Ishikawa (cell line): ENCODE measurements around the gene ACO1.

ENCODE experiments used
- CEBPB ChIP-seq: IDR thresholded peaks from 2 replicates; pipeline ENCODE4 v1.6.1; 2012
- CREB1 ChIP-seq: IDR thresholded peaks from 2 replicates; pipeline ENCODE4 v1.6.1; 2012; ENCODE audit warnings: low read depth
- EGR1 ChIP-seq: IDR thresholded peaks from 2 replicates; pipeline ENCODE4 v1.6.1; 2012
- EP300 ChIP-seq: IDR thresholded peaks from 2 replicates; pipeline ENCODE4 v1.6.1; 2012; ENCODE audit warnings: borderline replicate concordance
- FOXM1 ChIP-seq: IDR thresholded peaks from 2 replicates; pipeline ENCODE4 v1.6.1; 2012; ENCODE audit warnings: low read depth, borderline replicate concordance
- NFIC ChIP-seq: IDR thresholded peaks from 2 replicates; pipeline ENCODE4 v1.6.1; 2012
- RAD21 ChIP-seq: IDR thresholded peaks from 2 replicates; pipeline ENCODE4 v1.6.1; 2012; ENCODE audit warnings: low read depth
- TAF1 ChIP-seq: IDR thresholded peaks from 2 replicates; pipeline ENCODE4 v1.6.1; 2012; ENCODE audit warnings: low read depth, mild to moderate bottlenecking
- TCF12 ChIP-seq: IDR thresholded peaks from 2 replicates; pipeline ENCODE4 v1.6.1; 2012; ENCODE audit warnings: low read depth
- TEAD4 ChIP-seq: IDR thresholded peaks from 2 replicates; pipeline ENCODE4 v1.6.1; 2012
- YY1 ChIP-seq: IDR thresholded peaks from 2 replicates; pipeline ENCODE4 v1.6.1; 2012; ENCODE audit warnings: low read depth
- ZBTB7A ChIP-seq: IDR thresholded peaks from 2 replicates; pipeline ENCODE4 v1.6.1; 2012; ENCODE audit warnings: low read depth
- TF ChIP-seq, protein P1 (sequence below): IDR thresholded peaks from 2 replicates; pipeline ENCODE4 v1.6.1; 2012
- TF ChIP-seq, protein P2 (sequence below): IDR thresholded peaks from 2 replicates; pipeline ENCODE4 v1.6.1; 2012; ENCODE audit warnings: low read depth, mild to moderate bottlenecking
- TF ChIP-seq, protein P3 (sequence below): IDR thresholded peaks from 2 replicates; pipeline ENCODE4 v1.6.1; 2012

Gene ACO1

GRCh38 chr9:32384364-32385151 is at the start of gene ACO1:
ACO1 (plus strand) TSS chr9:32384643; CDS start chr9:32405507, 20,864 bp downstream.
- TF ChIP-seq, protein P1, sequence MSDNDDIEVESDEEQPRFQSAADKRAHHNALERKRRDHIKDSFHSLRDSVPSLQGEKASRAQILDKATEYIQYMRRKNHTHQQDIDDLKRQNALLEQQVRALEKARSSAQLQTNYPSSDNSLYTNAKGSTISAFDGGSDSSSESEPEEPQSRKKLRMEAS, result peak; percentile 32
- peak; percentile 82 for TF ChIP-seq EGR1
- no peak for TF ChIP-seq FOXM1
- TF ChIP-seq ZBTB7A, result 0 out of 2 replicates have a peak, but pooled peaks have one; percentile 5
- peak; percentile 33 for TF ChIP-seq TAF1

GRCh38 chr9:32334916-32335895 is 49.2 kb upstream of the ACO1 start:
- TF ChIP-seq, protein P2, sequence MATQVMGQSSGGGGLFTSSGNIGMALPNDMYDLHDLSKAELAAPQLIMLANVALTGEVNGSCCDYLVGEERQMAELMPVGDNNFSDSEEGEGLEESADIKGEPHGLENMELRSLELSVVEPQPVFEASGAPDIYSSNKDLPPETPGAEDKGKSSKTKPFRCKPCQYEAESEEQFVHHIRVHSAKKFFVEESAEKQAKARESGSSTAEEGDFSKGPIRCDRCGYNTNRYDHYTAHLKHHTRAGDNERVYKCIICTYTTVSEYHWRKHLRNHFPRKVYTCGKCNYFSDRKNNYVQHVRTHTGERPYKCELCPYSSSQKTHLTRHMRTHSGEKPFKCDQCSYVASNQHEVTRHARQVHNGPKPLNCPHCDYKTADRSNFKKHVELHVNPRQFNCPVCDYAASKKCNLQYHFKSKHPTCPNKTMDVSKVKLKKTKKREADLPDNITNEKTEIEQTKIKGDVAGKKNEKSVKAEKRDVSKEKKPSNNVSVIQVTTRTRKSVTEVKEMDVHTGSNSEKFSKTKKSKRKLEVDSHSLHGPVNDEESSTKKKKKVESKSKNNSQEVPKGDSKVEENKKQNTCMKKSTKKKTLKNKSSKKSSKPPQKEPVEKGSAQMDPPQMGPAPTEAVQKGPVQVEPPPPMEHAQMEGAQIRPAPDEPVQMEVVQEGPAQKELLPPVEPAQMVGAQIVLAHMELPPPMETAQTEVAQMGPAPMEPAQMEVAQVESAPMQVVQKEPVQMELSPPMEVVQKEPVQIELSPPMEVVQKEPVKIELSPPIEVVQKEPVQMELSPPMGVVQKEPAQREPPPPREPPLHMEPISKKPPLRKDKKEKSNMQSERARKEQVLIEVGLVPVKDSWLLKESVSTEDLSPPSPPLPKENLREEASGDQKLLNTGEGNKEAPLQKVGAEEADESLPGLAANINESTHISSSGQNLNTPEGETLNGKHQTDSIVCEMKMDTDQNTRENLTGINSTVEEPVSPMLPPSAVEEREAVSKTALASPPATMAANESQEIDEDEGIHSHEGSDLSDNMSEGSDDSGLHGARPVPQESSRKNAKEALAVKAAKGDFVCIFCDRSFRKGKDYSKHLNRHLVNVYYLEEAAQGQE, result no peak
- TF ChIP-seq NFIC (no peak), EP300 (no peak), YY1 (no peak), TEAD4 (no peak), FOXM1 (no peak), ZBTB7A (no peak)
- TF ChIP-seq, protein P1, result no peak
- TF ChIP-seq, protein P3, sequence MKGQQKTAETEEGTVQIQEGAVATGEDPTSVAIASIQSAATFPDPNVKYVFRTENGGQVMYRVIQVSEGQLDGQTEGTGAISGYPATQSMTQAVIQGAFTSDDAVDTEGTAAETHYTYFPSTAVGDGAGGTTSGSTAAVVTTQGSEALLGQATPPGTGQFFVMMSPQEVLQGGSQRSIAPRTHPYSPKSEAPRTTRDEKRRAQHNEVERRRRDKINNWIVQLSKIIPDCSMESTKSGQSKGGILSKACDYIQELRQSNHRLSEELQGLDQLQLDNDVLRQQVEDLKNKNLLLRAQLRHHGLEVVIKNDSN, result no peak

- TF ChIP-seq CREB1, result no peak
- no peak for TF ChIP-seq TCF12
- no peak for TF ChIP-seq RAD21
- no peak for TF ChIP-seq CEBPB
- TF ChIP-seq ZBTB7A, result no peak
- TF ChIP-seq, protein P2, result no peak
Measured at GRCh38 chr9:32339424-32339823, 45.0 kb upstream of the ACO1 start.

DNA sequence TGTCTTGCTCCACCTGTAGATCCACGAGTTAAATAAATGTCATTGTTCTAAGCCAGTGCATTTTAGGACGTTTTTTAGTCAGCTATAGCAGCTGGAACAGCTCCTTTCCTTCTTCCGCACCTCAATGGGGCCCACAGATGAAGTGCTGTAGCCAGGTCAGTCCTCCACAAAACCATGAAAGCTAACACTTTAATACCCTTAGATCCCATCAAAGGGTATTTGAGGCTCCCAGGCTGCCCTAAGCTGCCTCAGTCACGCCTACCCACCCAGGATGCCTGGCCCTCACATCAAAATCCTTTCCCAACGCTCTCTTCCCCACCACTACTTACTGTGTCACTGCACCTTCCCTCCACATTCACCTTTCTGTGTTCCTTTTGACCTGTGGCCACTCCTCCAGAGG is 44.1 kb upstream of the ACO1 start:
- TF ChIP-seq RAD21 (no peak), TAF1 (no peak), TEAD4 (no peak), CEBPB (no peak), TCF12 (no peak), EP300 (no peak), EGR1 (no peak)
- TF ChIP-seq, protein P3, result no peak

DNA sequence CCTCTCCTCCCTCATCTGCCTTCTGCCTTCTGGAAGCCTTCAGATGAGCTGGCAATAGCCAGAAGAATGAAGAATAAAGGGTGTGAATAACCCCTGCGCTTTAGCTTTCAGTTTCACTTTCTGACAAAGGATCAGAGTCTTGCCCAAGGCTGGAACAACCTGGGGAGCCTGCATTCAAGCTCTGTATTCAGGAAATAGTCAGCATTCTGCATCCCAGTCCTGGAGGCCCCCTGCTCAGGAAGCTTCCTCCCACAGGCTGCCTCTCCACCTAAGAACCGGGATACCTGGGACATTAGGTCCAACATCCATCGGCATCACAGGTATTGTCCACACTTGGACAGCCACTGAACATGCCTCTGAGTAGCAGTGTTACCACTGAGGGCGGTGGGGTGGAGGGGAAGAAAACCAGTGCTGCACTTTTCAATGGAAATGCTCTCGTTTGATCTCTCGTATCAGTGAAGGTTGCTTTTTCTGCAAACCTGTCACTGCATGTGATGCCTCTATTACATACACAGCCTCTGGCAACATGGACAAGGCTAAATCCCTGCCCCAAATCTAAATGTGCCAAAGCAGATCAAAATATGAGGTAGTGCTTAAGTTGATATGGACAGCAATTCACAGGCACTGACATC is 39.8 kb upstream of the ACO1 start:
- no peak for TF ChIP-seq CREB1
- TF ChIP-seq, protein P3, result no peak
- TF ChIP-seq FOXM1, result no peak
- no peak for TF ChIP-seq EP300
- no peak for TF ChIP-seq EGR1
- no peak for TF ChIP-seq TCF12
- no peak for TF ChIP-seq RAD21
- no peak for TF ChIP-seq CEBPB
- TF ChIP-seq, protein P1, result no peak
- no peak for TF ChIP-seq NFIC
- TF ChIP-seq, protein P2, result no peak
- TF ChIP-seq ZBTB7A, result no peak
- TF ChIP-seq TEAD4, result no peak
- TF ChIP-seq TAF1, result no peak
